Lower lobe of right lung (tissue), 2 donors: ENCODE measurements around the gene KCTD16. TPM values are rescaled to one million over a fixed set of nuclear protein-coding genes. Genes with fewer than 3 reads are reported as not detected.
A peak's percentile ranks its signal among the peaks of the same experiment; 100 is the strongest.

Source experiments
- ATAC-seq, 2 donors: fragments of 200-7000 bp; cut with Tn5 transposase; one replicate each; pipeline ENCODE4 v1.9.1; 2020 to 2022; ENCODE audit warnings: mild to moderate bottlenecking in 2 of 2, moderate library complexity in 2 of 2
- DNase-seq: peaks from one replicate; pipeline ENCODE4 v3.0.0-alpha.2; 2020
- H3K27ac ChIP-seq: fragments of 200-600 bp; one replicate; pipeline ENCODE4 v1.8.0; 2022
- H3K27me3 ChIP-seq: fragments of 200-600 bp; one replicate; pipeline ENCODE4 v1.8.0; 2022; ENCODE audit warnings: low read depth
- H3K36me3 ChIP-seq: fragments of 200-600 bp; one replicate; pipeline ENCODE4 v1.8.0; 2022; ENCODE audit warnings: mild to moderate bottlenecking
- H3K4me1 ChIP-seq: fragments of 200-600 bp; one replicate; pipeline ENCODE4 v1.8.0; 2022
- H3K4me3 ChIP-seq: fragments of 200-600 bp; one replicate; pipeline ENCODE4 v1.8.0; 2022; ENCODE audit warnings: mild to moderate bottlenecking
- H3K9me3 ChIP-seq: fragments of 200-600 bp; one replicate; pipeline ENCODE4 v1.8.0; 2022
- intact Hi-C: fragments of 100-400 bp; cut with DNase I; formaldehyde crosslinking; loops from one replicate; pipeline ENCODE4 v1.11.0; 2022
- total RNA-seq: library from RNA; stranded (reverse); fragmentation: NEBNext Ultra II Directional; extraction: Animal tissue kit (Norgen Biotek cat#: 25700); gene quantifications from one replicate; pipeline ENCODE4 v1.2.1, GENCODE V29; 2021
- TF ChIP-seq, protein P1 (sequence below): fragments of 200-600 bp; IDR thresholded peaks from one replicate; pipeline ENCODE4 v1.8.0; 2022; ENCODE audit warnings: antibody characterized with exemption, mild to moderate bottlenecking
- donor health status: DM: no; HTN: yes; CAD: no; lungs with severe emphysema.

The KCTD16 gene
- total RNA-seq, 1 donor from 2014 or later, result 2.5 TPM

GRCh38 chr5:144281784-144282183 lies 111.1 kb downstream of the KCTD16 start:
- Histone ChIP-seq H3K27me3 (no peaks in the 10 kb centered on the region), H3K36me3 (no peaks in the 10 kb centered on the region), H3K9me3 (no peaks in the 10 kb centered on the region), H3K4me3 (no peak overlapping the region), H3K4me1 (no peaks in the 10 kb centered on the region), H3K27ac (no peak overlapping the region)
- TF ChIP-seq, protein P1, sequence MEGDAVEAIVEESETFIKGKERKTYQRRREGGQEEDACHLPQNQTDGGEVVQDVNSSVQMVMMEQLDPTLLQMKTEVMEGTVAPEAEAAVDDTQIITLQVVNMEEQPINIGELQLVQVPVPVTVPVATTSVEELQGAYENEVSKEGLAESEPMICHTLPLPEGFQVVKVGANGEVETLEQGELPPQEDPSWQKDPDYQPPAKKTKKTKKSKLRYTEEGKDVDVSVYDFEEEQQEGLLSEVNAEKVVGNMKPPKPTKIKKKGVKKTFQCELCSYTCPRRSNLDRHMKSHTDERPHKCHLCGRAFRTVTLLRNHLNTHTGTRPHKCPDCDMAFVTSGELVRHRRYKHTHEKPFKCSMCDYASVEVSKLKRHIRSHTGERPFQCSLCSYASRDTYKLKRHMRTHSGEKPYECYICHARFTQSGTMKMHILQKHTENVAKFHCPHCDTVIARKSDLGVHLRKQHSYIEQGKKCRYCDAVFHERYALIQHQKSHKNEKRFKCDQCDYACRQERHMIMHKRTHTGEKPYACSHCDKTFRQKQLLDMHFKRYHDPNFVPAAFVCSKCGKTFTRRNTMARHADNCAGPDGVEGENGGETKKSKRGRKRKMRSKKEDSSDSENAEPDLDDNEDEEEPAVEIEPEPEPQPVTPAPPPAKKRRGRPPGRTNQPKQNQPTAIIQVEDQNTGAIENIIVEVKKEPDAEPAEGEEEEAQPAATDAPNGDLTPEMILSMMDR, result no peak
- no peak for ATAC-seq
- intact Hi-C loops, result no loop called here
- DNase-seq, result no peak

DNA sequence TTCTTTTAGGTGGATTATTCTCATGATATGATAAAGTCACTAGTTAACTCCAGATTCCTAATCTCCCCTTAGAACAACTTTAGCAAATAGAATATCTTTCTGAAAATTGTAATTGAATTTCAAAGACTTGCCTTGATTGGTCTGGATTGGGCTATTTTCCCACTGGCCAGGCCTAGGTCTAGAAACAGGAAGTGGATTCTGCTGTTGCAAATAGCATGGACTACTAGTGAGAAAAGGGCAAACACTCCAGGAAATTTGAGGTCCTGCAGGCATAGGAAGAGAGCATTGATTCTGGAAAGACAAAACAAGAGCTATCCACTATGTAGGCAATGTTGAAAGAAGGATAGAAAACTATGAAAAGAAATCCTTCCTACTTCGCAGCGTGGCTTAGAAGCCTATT lies 113.4 kb downstream of the KCTD16 start:
- Histone ChIP-seq H3K4me1 (no peaks in the 10 kb centered on the region), H3K27ac (no peak overlapping the region), H3K9me3 (no peaks in the 10 kb centered on the region), H3K36me3 (no peaks in the 10 kb centered on the region), H3K27me3 (no peaks in the 10 kb centered on the region), H3K4me3 (no peak overlapping the region)
- DNase-seq, result no peak
- intact Hi-C loops, result no loop called here
- TF ChIP-seq, protein P1, result no peak
- no peak for ATAC-seq

DNA sequence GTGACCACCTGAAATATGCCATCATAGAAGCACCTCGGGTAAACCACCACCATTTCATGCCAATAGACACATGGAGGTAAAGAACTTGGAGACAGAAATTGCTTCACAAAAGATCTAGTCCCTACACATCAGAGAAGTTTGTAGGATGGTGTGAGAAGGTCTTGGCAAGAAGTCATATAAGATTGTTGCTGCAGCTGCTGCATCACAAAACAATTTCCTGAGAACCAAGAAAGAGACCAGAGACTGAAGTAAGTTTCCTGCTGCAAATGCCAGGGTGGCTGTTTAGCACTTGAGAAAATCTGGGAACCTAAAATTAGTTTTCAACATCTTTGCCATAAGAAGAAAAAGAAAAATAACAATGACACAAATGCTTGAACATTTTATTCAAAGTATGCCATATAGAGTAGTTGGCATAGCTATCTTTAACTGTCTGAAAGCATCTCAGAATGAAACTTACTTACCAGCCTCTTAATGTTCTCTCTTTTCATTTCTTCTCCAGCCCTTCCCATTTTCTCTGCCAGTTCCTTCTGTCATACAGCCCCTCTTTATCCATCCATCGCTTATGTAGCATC lies 114.3 kb downstream of the KCTD16 start:
- H3K4me3 ChIP-seq, result no peak overlapping the region
- ATAC-seq, result no peak
- H3K36me3 ChIP-seq, result no peaks in the 10 kb centered on the region
- intact Hi-C loops, result no loop called here
- no peak for DNase-seq
- H3K9me3 ChIP-seq, result no peaks in the 10 kb centered on the region
- no peak overlapping the region for H3K27ac ChIP-seq
- H3K27me3 ChIP-seq, result no peaks in the 10 kb centered on the region
- no peaks in the 10 kb centered on the region for H3K4me1 ChIP-seq
- TF ChIP-seq, protein P1, result no peak

GRCh38 chr5:144289277-144289676 lies 118.6 kb downstream of the KCTD16 start:
- Histone ChIP-seq H3K27ac (no peak overlapping the region), H3K9me3 (no peaks in the 10 kb centered on the region), H3K36me3 (no peaks in the 10 kb centered on the region), H3K27me3 (no peaks in the 10 kb centered on the region), H3K4me3 (no peak overlapping the region), H3K4me1 (no peaks in the 10 kb centered on the region)
- ATAC-seq, result no peak
- TF ChIP-seq, protein P1, result no peak
- no peak for DNase-seq
- intact Hi-C loops, result no loop called here

- DNase-seq (no peak), ATAC-seq (peak in 1 of 2 donors; percentile 23)
- Histone ChIP-seq H3K36me3 (no peaks in the 10 kb centered on the region), H3K27ac (no peak overlapping the region), H3K9me3 (no peaks in the 10 kb centered on the region), H3K4me3 (no peak overlapping the region), H3K27me3 (no peaks in the 10 kb centered on the region), H3K4me1 (no peaks in the 10 kb centered on the region)
- intact Hi-C loops, result no loop called here
- TF ChIP-seq, protein P1, result no peak
These were observed 121.4 kb downstream of the KCTD16 start for GRCh38 chr5:144292029-144292428.
